HG03066 (cell line): ENCODE data around the gene GPHB5.
"Not testable (repeated sequence)": the region's sequence is repeated elsewhere in the genome, so short reads cannot be mapped to it uniquely, and the experiment has no call there.

Experiments used
- ATAC-seq: cut with Tn5 transposase; IDR thresholded peaks from one replicate; pipeline ENCODE4 v1.9.1; 2021; ENCODE audit warnings: low read depth; ENCODE audit not compliant: unreplicated experiment

Gene GPHB5

GRCh38 chr14:63296060-63296563 is 22.6 kb downstream of the GPHB5 start:
- ATAC-seq = no peak

- peak; percentile 57 for ATAC-seq
These were observed 23.5 kb downstream of the GPHB5 start for GRCh38 chr14:63295231-63295685.

- no peak for ATAC-seq
These were observed 25.9 kb downstream of the GPHB5 start for GRCh38 chr14:63292805-63293204.

GRCh38 chr14:63290741-63291430 is 27.8 kb downstream of the GPHB5 start:
- ATAC-seq = no peak

GRCh38 chr14:63288853-63289252 is 29.9 kb downstream of the GPHB5 start:
- ATAC-seq = no peak

GRCh38 chr14:63287666-63288483 is 30.9 kb downstream of the GPHB5 start:
- ATAC-seq = no peak

- no peak for ATAC-seq
These were observed 32.7 kb downstream of the GPHB5 start for GRCh38 chr14:63286071-63286470.

GRCh38 chr14:63283884-63284248 is 34.9 kb downstream of the GPHB5 start:
- no peak for ATAC-seq

- no peak for ATAC-seq
These were observed 35.5 kb downstream of the GPHB5 start for GRCh38 chr14:63282997-63283883.

- not testable (repeated sequence) for ATAC-seq
These were observed 38.8 kb downstream of the GPHB5 start for GRCh38 chr14:63279933-63280332.

- no peak for ATAC-seq
These were observed 41.0 kb downstream of the GPHB5 start for GRCh38 chr14:63277591-63278183.

GRCh38 chr14:63276492-63277342 is 42.0 kb downstream of the GPHB5 start:
- ATAC-seq = peak; percentile 72

- no peak for ATAC-seq
These were observed 42.7 kb downstream of the GPHB5 start for GRCh38 chr14:63276016-63276415.

- ATAC-seq = no peak
These were observed 43.1 kb downstream of the GPHB5 start for GRCh38 chr14:63275611-63276010.

GRCh38 chr14:63273717-63274655 is 44.7 kb downstream of the GPHB5 start:
- no peak for ATAC-seq

GRCh38 chr14:63273129-63273528 is 45.6 kb downstream of the GPHB5 start:
- ATAC-seq = no peak

GRCh38 chr14:63269561-63270225 is 49.0 kb downstream of the GPHB5 start:
- no peak for ATAC-seq

GRCh38 chr14:63268771-63269170 is 50.0 kb downstream of the GPHB5 start:
- no peak for ATAC-seq
